ENCODE data around the gene LRRC46. TPM values are rescaled to one million over a fixed set of nuclear protein-coding genes. Genes with fewer than 3 reads are reported as not detected.

LRRC46 gene
- total and polyA plus RNA-seq, 2 of the 13 experiments (the other 11 are each of a cell fraction or from before 2014, with no cell fraction given) = 0.09 TPM

DNA sequence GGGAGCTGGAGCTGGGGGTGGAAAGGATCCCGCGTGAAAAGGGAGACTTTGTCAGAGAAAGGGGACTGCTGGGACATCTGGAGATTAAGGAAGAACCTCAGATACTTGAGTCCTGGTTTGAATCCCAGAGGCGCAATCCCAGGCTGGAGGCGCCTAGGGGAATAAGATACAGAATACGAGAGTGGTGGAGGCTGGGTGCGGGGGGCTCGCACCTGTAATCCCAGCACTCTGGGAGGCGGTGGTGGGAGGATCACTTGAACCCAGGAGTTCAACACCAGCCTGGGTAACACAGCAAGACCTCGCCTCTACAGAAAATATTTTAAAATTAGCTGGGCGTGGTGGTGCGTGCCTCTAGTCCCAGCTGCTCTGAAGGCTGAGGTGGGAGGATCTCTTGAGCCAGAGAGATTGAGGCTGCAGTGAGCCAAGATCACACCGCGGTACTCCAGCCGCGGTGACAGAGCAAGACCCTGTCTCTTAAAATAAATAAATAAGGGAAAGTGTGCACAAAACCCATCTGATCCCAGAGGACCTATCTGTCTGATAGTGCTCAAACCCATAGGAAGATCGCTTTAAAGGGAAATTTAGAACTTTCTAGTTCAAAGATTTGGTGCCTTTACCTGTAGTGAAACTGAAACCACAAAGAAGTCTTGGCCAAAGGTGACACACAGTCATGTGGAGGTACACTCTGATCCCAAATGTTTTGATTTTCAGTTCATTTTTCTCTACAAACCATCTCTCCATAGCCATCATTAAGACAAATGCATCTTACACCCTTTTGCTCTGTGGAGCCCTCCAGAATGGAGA, 10.2 kb downstream of the LRRC46 start (continued):
- no peak for TF ChIP-seq ZNF326 (CRISPR knock-in tag; IDR thresholded peaks at IDR 0.05; ENCODE audit: borderline replicate concordance)
- TF ChIP-seq, protein P1, sequence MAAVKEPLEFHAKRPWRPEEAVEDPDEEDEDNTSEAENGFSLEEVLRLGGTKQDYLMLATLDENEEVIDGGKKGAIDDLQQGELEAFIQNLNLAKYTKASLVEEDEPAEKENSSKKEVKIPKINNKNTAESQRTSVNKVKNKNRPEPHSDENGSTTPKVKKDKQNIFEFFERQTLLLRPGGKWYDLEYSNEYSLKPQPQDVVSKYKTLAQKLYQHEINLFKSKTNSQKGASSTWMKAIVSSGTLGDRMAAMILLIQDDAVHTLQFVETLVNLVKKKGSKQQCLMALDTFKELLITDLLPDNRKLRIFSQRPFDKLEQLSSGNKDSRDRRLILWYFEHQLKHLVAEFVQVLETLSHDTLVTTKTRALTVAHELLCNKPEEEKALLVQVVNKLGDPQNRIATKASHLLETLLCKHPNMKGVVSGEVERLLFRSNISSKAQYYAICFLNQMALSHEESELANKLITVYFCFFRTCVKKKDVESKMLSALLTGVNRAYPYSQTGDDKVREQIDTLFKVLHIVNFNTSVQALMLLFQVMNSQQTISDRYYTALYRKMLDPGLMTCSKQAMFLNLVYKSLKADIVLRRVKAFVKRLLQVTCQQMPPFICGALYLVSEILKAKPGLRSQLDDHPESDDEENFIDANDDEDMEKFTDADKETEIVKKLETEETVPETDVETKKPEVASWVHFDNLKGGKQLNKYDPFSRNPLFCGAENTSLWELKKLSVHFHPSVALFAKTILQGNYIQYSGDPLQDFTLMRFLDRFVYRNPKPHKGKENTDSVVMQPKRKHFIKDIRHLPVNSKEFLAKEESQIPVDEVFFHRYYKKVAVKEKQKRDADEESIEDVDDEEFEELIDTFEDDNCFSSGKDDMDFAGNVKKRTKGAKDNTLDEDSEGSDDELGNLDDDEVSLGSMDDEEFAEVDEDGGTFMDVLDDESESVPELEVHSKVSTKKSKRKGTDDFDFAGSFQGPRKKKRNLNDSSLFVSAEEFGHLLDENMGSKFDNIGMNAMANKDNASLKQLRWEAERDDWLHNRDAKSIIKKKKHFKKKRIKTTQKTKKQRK (IDR thresholded peaks at IDR 0.05; ENCODE audit: low read length) = no peak
- no peak for TF ChIP-seq MED8 (CRISPR knock-in tag; IDR thresholded peaks at IDR 0.05; ENCODE audit: insufficient replicate concordance)
- no peak for TF ChIP-seq ZNF446 (CRISPR knock-in tag; IDR thresholded peaks at IDR 0.05)
- TF ChIP-seq, protein P2, sequence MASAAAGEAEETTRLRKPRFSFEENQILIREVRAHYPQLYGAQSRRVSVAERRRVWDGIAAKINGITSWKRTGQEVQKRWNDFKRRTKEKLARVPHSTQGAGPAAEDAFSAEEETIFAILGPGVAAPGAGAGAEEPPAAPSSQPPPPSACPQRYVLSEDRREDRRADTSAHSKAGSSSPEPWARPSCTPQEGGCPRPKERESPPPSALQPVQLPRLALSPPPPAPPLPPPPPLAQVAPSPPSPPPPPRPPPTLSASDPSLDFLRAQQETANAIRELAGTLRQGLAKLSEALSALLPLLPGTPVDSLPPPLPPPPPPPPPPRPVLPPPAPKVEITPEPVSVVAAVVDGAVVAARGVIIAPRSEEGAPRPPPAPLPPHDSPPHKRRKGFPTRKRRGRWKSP (CRISPR knock-in tag; IDR thresholded peaks at IDR 0.05) = 0 out of 2 replicates have a peak, but pooled peaks have one; percentile 12
- TF ChIP-seq, protein P3, sequence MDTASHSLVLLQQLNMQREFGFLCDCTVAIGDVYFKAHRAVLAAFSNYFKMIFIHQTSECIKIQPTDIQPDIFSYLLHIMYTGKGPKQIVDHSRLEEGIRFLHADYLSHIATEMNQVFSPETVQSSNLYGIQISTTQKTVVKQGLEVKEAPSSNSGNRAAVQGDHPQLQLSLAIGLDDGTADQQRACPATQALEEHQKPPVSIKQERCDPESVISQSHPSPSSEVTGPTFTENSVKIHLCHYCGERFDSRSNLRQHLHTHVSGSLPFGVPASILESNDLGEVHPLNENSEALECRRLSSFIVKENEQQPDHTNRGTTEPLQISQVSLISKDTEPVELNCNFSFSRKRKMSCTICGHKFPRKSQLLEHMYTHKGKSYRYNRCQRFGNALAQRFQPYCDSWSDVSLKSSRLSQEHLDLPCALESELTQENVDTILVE (CRISPR knock-in tag; IDR thresholded peaks at IDR 0.05) = peak; percentile 8; the same call in 1 of the 2 replicates
- TF ChIP-seq ZNF678 (CRISPR knock-in tag; IDR thresholded peaks at IDR 0.05) = no peak
- 0 out of 2 replicates have a peak, but pooled peaks have one; percentile 4 for TF ChIP-seq KDM5B (CRISPR knock-in tag; IDR thresholded peaks at IDR 0.05; ENCODE audit: borderline replicate concordance)
- no peak for TF ChIP-seq ARNT (IDR thresholded peaks at IDR 0.05)
- TF ChIP-seq ZNF746 (CRISPR knock-in tag; IDR thresholded peaks at IDR 0.05) = peak; percentile 12; the same call in 1 of the 2 replicates
- no peak for TF ChIP-seq NR2F1 (CRISPR knock-in tag; IDR thresholded peaks at IDR 0.05)
- TF ChIP-seq ARID4A (CRISPR knock-in tag; IDR thresholded peaks at IDR 0.05; ENCODE audit: borderline replicate concordance) = no peak
- TF ChIP-seq MIER3 (CRISPR knock-in tag; IDR thresholded peaks at IDR 0.05; ENCODE audit: borderline replicate concordance) = 0 out of 2 replicates have a peak, but pooled peaks have one; percentile 4
- TF ChIP-seq ZNF20 (CRISPR knock-in tag; IDR thresholded peaks at IDR 0.05) = 0 out of 2 replicates have a peak, but pooled peaks have one; percentile 12
- TF ChIP-seq PPARG (CRISPR knock-in tag; conservative IDR thresholded peaks at IDR 0.05) = no peak
- no peak for TF ChIP-seq ZNF354B (CRISPR knock-in tag; IDR thresholded peaks at IDR 0.05)
- peak; percentile 75; the same call in 1 of the 2 replicates for TF ChIP-seq ZMAT3 (CRISPR knock-in tag; conservative IDR thresholded peaks at IDR 0.05)
- TF ChIP-seq GABPA (IDR thresholded peaks at IDR 0.05; ENCODE audit: low read depth, low read length) = no peak
- TF ChIP-seq GABPA (CRISPR knock-in tag; IDR thresholded peaks at IDR 0.05; ENCODE audit: low read depth) = no peak

Data from HepG2 (cell line).